ENCODE data around the gene LEMD2.

LEMD2 gene

GRCh38 chr6:33772082-33772830, 16.7 kb downstream of the LEMD2 start:
- no peak for DNase-seq

GRCh38 chr6:33771146-33772081, 17.5 kb downstream of the LEMD2 start:
- peak; percentile 89 for DNase-seq

- no peak for DNase-seq
These were observed 18.1 kb downstream of the LEMD2 start for GRCh38 chr6:33770833-33771145.

- DNase-seq, result no peak
These were observed 18.7 kb downstream of the LEMD2 start for GRCh38 chr6:33770124-33770832.

GRCh38 chr6:33769248-33769821, 19.6 kb downstream of the LEMD2 start:
- DNase-seq, result no peak

- peak; percentile 65 for DNase-seq
These were observed 20.2 kb downstream of the LEMD2 start for GRCh38 chr6:33768644-33769120.

- DNase-seq, result no peak
These were observed 21.7 kb downstream of the LEMD2 start for GRCh38 chr6:33766921-33767907.

- no peak for DNase-seq
These were observed 23.6 kb downstream of the LEMD2 start for GRCh38 chr6:33765368-33765767.

- no peak for DNase-seq
These were observed 24.9 kb downstream of the LEMD2 start for GRCh38 chr6:33764036-33764435.

GRCh38 chr6:33763483-33763882, 25.4 kb downstream of the LEMD2 start:
- no peak for DNase-seq

- DNase-seq, result no peak
These were observed 26.2 kb downstream of the LEMD2 start for GRCh38 chr6:33762713-33763112.

GRCh38 chr6:33761922-33762629, 26.9 kb downstream of the LEMD2 start:
- no peak for DNase-seq

GRCh38 chr6:33761581-33761921, 27.4 kb downstream of the LEMD2 start:
- no peak for DNase-seq

- DNase-seq, result no peak
These were observed 28.9 kb downstream of the LEMD2 start for GRCh38 chr6:33759887-33760629.

GRCh38 chr6:33758815-33759216, 30.1 kb downstream of the LEMD2 start:
- DNase-seq, result no peak

- no peak for DNase-seq
These were observed 31.0 kb downstream of the LEMD2 start for GRCh38 chr6:33757906-33758305.

- no peak for DNase-seq
These were observed 31.8 kb downstream of the LEMD2 start for GRCh38 chr6:33757113-33757512.

- DNase-seq, result no peak
These were observed 32.5 kb downstream of the LEMD2 start for GRCh38 chr6:33756211-33756954.

GRCh38 chr6:33755070-33755869, 33.7 kb downstream of the LEMD2 start:
- DNase-seq, result peak; percentile 76
